Measurements from ENCODE around the gene SHD. TPM values are rescaled to one million over a fixed set of nuclear protein-coding genes. Genes with fewer than 3 reads are reported as not detected.

Gene SHD
- total RNA-seq, 1 experiment from 2014 or later = 3.5 TPM

Other genes with a start within 250 kb of the SHD start
- gene ZBTB7A, start 212.4 kb upstream of the SHD start, total RNA-seq (2022) = 11.9 and 14.7 TPM in 2 replicates
- 149 and 163 TPM in 2 replicates for gene MAP2K2, start 155.1 kb upstream of the SHD start, total RNA-seq (2022)
- 1.1 and 2.3 TPM in 2 replicates for gene CREB3L3, start 125.6 kb upstream of the SHD start, total RNA-seq (2022)
- 18.2 and 20.1 TPM in 2 replicates for gene SIRT6, start 96.7 kb upstream of the SHD start, total RNA-seq (2022)
- gene ANKRD24, start 96.6 kb upstream of the SHD start, total RNA-seq (2022) = 0.16 and 0.39 TPM in 2 replicates
- 0.68 and 0.81 TPM in 2 replicates for gene EBI3, start 49.7 kb upstream of the SHD start, total RNA-seq (2022)
- 19.5 TPM in 2 replicates for gene YJU2, start 32.2 kb upstream of the SHD start, total RNA-seq (2022)
- not detected in 2 replicates for gene TMIGD2, start 23.1 kb downstream of the SHD start, total RNA-seq (2022)
- 9.0 and 15.6 TPM in 2 replicates for gene FSD1, start 25.3 kb downstream of the SHD start, total RNA-seq (2022)
- gene STAP2, start 59.6 kb downstream of the SHD start, total RNA-seq (2022) = 70.7 and 71.6 TPM in 2 replicates
- 34.9 and 35.7 TPM in 2 replicates for gene MPND, start 64.3 kb downstream of the SHD start, total RNA-seq (2022)
- gene SH3GL1, start 121.3 kb downstream of the SHD start, total RNA-seq (2022) = 91.3 and 91.5 TPM in 2 replicates
- gene CHAF1A, start 123.4 kb downstream of the SHD start, total RNA-seq (2022) = 53.9 and 63.1 TPM in 2 replicates
- 42.1 and 42.9 TPM in 2 replicates for gene UBXN6, start 178.5 kb downstream of the SHD start, total RNA-seq (2022)
- gene HDGFL2, start 193.0 kb downstream of the SHD start, total RNA-seq (2022) = 65.7 and 70.8 TPM in 2 replicates
- gene PLIN4, start 239.2 kb downstream of the SHD start, total RNA-seq (2022) = 0.09 and 0.21 TPM in 2 replicates